HUES6 (cell line): Measurements from ENCODE around the gene NTSR1.
A peak's percentile ranks its signal among the peaks of the same experiment; 100 is the strongest.

ENCODE experiments used
- H3K27ac ChIP-seq: 2 replicates; pipeline ENCODE4 v1.7.0; 2013; ENCODE audit warnings: low read depth, mild to moderate bottlenecking, low read length, inconsistent platforms
- H3K27me3 ChIP-seq: 2 replicates; pipeline ENCODE4 v1.6.1; 2013; ENCODE audit warnings: low read length; ENCODE audit not compliant: control insufficient read depth, insufficient read depth
- H3K36me3 ChIP-seq: 2 replicates; pipeline ENCODE4 v1.6.1; 2013; ENCODE audit warnings: low read length; ENCODE audit not compliant: control insufficient read depth, insufficient read depth
- H3K4me1 ChIP-seq: 2 replicates; pipeline ENCODE4 v1.6.1; 2013; ENCODE audit warnings: low read length; ENCODE audit not compliant: control insufficient read depth, insufficient read depth
- H3K4me3 ChIP-seq: 2 replicates; pipeline ENCODE4 v1.5.1; 2013; ENCODE audit warnings: low read depth, low read length
- H3K9ac ChIP-seq: one replicate; pipeline ENCODE4 v1.6.1; 2013; ENCODE audit warnings: mild to moderate bottlenecking, low read length
- H3K9me3 ChIP-seq: 2 replicates; pipeline ENCODE4 v1.6.1; 2013; ENCODE audit warnings: low read depth, low read length; ENCODE audit not compliant: control insufficient read depth, insufficient read depth

NTSR1 gene

GRCh38 chr20:62773845-62774714 lies 65.4 kb downstream of the NTSR1 start:
- peaks cover 13% of the 10 kb centered on the region; the same call in 1 of the 2 replicates for H3K4me1 ChIP-seq
- H3K9me3 ChIP-seq, result no peaks in the 10 kb centered on the region
- H3K4me3 ChIP-seq, result no peak overlapping the region
- H3K36me3 ChIP-seq, result no peaks in the 10 kb centered on the region
- no peak overlapping the region for H3K9ac ChIP-seq
- no peak overlapping the region for H3K27ac ChIP-seq
- H3K27me3 ChIP-seq, result no peaks in the 10 kb centered on the region

- Histone ChIP-seq H3K9ac (no peak overlapping the region), H3K9me3 (no peaks in the 10 kb centered on the region), H3K4me1 (peaks cover 13% of the 10 kb centered on the region; the same call in 1 of the 2 replicates), H3K36me3 (no peaks in the 10 kb centered on the region), H3K27ac (no peak overlapping the region), H3K27me3 (no peaks in the 10 kb centered on the region), H3K4me3 (no peak overlapping the region)
These were observed 66.1 kb downstream of the NTSR1 start for GRCh38 chr20:62774762-62775161.

- H3K9ac ChIP-seq, result no peak overlapping the region
- H3K36me3 ChIP-seq, result no peaks in the 10 kb centered on the region
- no peak overlapping the region for H3K27ac ChIP-seq
- no peaks in the 10 kb centered on the region for H3K27me3 ChIP-seq
- peaks cover 13% of the 10 kb centered on the region; the same call in 1 of the 2 replicates for H3K4me1 ChIP-seq
- H3K4me3 ChIP-seq, result no peak overlapping the region
- H3K9me3 ChIP-seq, result no peaks in the 10 kb centered on the region
These were observed 66.6 kb downstream of the NTSR1 start for GRCh38 chr20:62775206-62775605.

DNA sequence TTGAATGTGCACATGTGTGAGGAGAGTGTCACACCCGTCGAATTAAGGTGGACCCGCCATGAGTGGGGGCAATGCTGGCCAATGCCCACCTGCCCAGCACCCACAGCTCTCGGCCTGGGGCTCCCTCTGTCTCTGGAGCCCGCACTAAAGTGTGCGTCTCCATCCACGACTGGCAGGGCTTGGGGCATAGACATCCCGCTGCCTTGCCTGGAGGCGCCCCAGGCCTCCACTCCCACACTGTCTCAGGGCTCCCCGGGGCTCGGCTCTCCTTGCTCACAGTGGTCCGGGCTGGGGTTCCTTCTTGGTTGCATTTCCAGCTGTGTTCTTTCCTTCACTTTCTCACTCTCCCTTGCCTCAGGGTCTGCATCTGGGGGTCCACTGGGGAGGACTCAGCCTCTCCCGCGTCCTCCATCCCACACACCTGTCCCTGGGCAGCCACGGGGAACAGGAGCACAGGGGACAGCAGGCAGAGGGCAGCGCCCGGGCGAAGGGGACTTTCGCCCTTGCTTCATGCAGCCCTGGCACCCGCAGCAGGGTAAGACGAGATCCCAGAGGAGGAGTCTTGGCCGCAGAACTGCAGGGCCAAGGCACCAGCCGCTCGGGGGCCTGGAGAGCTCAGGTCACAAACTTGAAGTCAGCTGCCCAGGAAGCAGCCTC lies 67.5 kb downstream of the NTSR1 start:
- Histone ChIP-seq H3K27ac (no peak overlapping the region), H3K9ac (no peak overlapping the region), H3K36me3 (no peaks in the 10 kb centered on the region), H3K27me3 (no peaks in the 10 kb centered on the region), H3K4me3 (peak overlapping the region; percentile 36), H3K4me1 (peaks cover 13% of the 10 kb centered on the region; the same call in 1 of the 2 replicates), H3K9me3 (no peaks in the 10 kb centered on the region)

DNA sequence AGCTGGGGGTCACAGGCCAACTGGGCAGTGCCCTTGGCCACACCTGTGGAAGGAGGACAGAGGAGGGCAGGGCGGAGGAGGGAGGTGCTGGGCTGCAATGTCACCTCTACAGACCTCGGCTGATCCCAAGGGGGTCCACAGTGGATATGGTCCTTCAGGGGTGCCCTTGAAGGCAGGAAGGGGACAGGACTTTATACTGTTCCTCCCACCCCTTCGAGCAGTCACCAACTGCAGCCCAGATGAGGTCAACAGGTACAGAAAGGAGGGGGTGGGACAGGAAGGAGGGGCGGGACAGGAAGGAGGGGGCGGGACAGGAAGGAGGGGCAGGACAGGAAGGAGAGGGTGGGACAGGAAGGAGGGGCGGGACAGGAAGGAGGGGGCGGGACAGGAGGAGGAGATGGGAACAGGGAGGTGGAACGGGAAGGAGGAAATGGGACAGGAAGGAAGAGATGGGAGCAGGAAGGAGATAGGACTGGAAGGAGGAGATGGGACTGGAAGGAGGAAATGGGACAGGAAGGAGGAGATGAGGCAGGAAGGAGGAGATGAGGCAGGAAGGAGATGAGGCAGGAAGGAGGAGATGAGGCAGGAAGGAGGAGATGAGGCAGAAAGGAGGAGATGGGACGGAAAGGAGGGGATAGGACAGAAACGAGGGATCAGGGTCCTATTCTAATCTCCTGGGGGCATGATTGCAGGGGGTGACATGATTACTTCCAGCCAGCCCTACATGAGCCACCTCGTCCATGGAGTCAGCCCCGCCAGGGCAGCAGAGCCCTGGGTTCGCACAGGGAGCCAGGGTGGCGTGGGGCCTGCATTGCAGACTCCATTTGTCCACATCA lies 68.3 kb downstream of the NTSR1 start:
- no peak overlapping the region for H3K27ac ChIP-seq
- H3K9me3 ChIP-seq, result no peaks in the 10 kb centered on the region
- peak overlapping the region; percentile 36 for H3K4me3 ChIP-seq
- H3K36me3 ChIP-seq, result no peaks in the 10 kb centered on the region
- no peaks in the 10 kb centered on the region for H3K27me3 ChIP-seq
- peaks cover 13% of the 10 kb centered on the region; the same call in 1 of the 2 replicates for H3K4me1 ChIP-seq
- no peak overlapping the region for H3K9ac ChIP-seq

DNA sequence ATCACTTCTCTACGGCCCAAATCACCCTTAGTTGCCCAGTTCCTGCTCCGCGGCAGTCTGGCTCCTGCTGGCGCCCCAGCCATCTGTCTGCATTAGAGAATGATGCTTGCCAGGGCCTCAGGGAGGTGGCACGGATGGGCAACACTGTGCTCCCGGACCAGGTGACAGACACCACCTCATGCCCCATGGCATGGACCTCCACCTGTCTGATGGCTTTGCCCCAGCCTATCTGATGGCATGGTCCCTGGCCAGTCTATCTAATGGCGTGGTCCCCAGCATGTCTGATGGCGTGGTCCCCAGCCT lies 68.8 kb downstream of the NTSR1 start:
- Histone ChIP-seq H3K9me3 (no peaks in the 10 kb centered on the region), H3K27ac (no peak overlapping the region), H3K27me3 (no peaks in the 10 kb centered on the region), H3K4me1 (peaks cover 13% of the 10 kb centered on the region; the same call in 1 of the 2 replicates), H3K4me3 (no peak overlapping the region), H3K36me3 (no peaks in the 10 kb centered on the region), H3K9ac (no peak overlapping the region)

DNA sequence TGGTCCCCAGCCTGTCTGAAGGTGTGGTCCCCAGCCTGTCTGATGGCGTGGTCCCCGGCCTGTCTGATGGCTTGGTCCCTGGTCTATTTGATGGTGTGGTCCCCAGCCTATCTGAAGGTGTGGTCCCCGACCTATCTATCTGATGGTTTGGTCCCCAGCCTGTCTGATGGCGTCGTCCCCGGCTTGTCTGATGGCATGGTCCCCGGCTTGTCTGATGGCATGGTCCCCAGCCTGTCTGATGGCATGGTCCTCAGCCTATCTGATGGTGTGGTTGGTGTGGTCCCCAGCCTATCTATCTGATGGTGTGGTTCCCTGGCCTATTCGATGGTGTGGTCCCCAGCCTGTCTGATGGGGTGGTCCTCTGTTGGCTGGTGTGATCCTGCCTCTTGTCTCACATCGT lies 69.4 kb downstream of the NTSR1 start:
- Histone ChIP-seq H3K27ac (no peak overlapping the region), H3K9ac (no peak overlapping the region), H3K9me3 (no peaks in the 10 kb centered on the region), H3K4me1 (peaks cover 16% of the 10 kb centered on the region; the same call in 1 of the 2 replicates), H3K27me3 (no peaks in the 10 kb centered on the region), H3K36me3 (no peaks in the 10 kb centered on the region), H3K4me3 (no peak overlapping the region)

DNA sequence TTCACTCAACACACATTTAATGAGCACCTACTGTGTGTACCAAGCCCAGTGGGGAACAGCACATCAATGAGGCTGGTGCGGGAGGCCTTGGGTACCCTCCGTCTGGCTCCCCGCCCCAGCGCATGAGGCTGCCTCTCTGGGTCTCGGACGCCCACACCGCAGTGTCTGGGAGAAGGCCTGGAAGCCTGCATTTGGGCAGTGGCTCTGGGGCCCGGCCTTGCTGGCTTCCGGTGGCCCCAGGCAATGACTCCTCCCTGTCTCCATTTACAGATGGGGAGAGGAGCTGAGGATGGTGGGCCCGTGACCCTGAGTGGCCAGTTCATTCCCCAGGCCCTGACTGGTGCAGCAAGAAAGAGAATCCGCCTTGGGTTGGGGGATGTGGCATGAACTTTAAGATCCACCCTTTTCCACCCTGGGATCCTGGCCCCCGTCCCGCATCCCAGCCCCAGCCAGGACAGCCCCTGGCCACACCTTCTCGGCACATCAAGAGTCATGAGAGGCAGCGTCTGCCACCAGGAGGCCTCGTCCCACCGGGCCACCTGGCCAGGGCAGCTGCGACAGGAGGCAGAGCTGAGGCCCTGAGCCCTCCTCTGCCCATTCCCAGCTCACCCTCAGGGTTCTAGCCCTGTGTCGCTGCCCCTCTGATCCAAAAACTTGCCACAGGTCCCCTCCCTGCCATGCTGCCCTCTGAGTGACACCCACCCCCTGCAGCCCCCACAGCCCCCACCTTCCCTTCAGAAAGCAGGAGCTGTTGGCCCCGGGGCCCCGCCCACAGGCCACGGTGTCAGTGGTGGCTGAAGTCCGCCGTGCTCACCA lies 70.2 kb downstream of the NTSR1 start:
- H3K27ac ChIP-seq, result no peak overlapping the region
- H3K4me1 ChIP-seq, result peaks cover 16% of the 10 kb centered on the region; the same call in 1 of the 2 replicates
- H3K9ac ChIP-seq, result no peak overlapping the region
- no peaks in the 10 kb centered on the region for H3K27me3 ChIP-seq
- no peaks in the 10 kb centered on the region for H3K9me3 ChIP-seq
- no peak overlapping the region for H3K4me3 ChIP-seq
- H3K36me3 ChIP-seq, result no peaks in the 10 kb centered on the region

GRCh38 chr20:62779417-62779685 lies 70.7 kb downstream of the NTSR1 start:
- peaks cover 16% of the 10 kb centered on the region; the same call in 1 of the 2 replicates for H3K4me1 ChIP-seq
- H3K27ac ChIP-seq, result no peak overlapping the region
- H3K9ac ChIP-seq, result no peak overlapping the region
- no peaks in the 10 kb centered on the region for H3K27me3 ChIP-seq
- no peaks in the 10 kb centered on the region for H3K9me3 ChIP-seq
- no peaks in the 10 kb centered on the region for H3K36me3 ChIP-seq
- no peak overlapping the region for H3K4me3 ChIP-seq

- H3K9ac ChIP-seq, result no peak overlapping the region
- H3K36me3 ChIP-seq, result no peaks in the 10 kb centered on the region
- no peaks in the 10 kb centered on the region for H3K9me3 ChIP-seq
- H3K4me1 ChIP-seq, result peaks cover 16% of the 10 kb centered on the region; the same call in 1 of the 2 replicates
- H3K4me3 ChIP-seq, result no peak overlapping the region
- no peaks in the 10 kb centered on the region for H3K27me3 ChIP-seq
- H3K27ac ChIP-seq, result no peak overlapping the region
These were observed 71.6 kb downstream of the NTSR1 start for GRCh38 chr20:62780204-62780603.
